HG02798 (cell line): ENCODE measurements around the gene CDH6.

ENCODE experiments used
- ATAC-seq: cut with Tn5 transposase; IDR thresholded peaks from one replicate; pipeline ENCODE4 v1.9.1; 2021; ENCODE audit warnings: mild to moderate bottlenecking; ENCODE audit not compliant: unreplicated experiment, poor library complexity

CDH6 gene

GRCh38 chr5:31364881-31365636 lies 171.6 kb downstream of the CDH6 start:
- ATAC-seq = no peak

- no peak for ATAC-seq
Observed at GRCh38 chr5:31365776-31366175, 172.3 kb downstream of the CDH6 start.

- ATAC-seq = no peak
Observed at GRCh38 chr5:31366941-31367340, 173.5 kb downstream of the CDH6 start.

DNA sequence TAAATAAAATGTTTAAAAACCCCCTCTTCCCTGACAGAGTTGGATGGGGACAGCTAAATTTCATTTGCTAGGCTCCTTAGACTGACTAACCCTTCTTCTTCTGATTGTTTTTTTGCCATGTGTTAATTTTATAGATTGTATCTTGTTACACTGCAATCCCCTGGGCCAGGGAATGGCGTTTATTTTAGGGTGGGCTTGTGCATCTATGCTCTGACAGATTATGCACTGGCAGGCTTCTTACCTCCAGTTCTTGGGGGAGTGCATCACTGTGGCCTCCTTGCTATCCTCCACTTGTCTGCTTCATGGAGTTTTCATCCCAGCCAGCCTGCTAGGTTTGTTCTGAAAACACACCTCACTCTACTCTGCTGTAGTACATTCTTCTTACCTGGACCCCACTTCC lies 178.6 kb downstream of the CDH6 start:
- ATAC-seq = no peak

DNA sequence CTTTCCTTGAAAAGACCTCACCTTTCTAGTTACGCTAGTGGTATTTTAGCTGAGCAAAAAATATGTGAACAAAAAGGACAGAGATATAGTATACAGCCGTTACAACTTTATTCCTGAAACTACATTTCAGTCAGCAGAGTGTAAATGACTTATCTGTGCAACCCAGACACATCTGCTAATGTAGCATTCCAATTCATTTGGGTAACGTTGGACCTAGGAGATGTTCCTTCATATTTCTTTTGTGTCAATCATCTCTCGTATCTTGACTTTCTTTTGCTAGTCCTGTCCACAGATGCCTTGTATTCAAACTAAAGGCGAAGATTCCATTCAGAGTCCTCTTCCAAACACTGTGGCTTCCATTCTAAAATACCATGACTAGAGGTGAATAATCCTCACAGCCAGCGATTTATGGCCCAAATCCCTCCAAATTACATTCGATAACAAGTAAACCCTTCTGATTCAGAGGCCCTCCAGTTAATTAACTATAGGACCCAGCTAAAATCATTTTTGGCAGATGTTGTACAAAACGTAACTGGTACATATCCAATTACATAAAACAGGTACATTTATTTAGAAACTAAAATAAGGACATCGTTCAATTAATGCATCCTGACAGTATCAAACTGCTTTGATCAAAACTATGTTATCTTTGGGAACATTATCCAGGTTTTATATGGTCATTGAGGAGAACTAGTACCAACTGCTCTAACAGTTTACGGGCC lies 182.7 kb downstream of the CDH6 start:
- ATAC-seq = no peak

- no peak for ATAC-seq
Observed at GRCh38 chr5:31377274-31377946, 183.9 kb downstream of the CDH6 start.

- ATAC-seq = no peak
Observed at GRCh38 chr5:31378136-31378535, 184.7 kb downstream of the CDH6 start.
